K562 (cell line): ENCODE measurements around the gene FBXW9. TPM values are rescaled to one million over a fixed set of nuclear protein-coding genes. Genes with fewer than 3 reads are reported as not detected.

Experiments used
- ATAC-seq: fragments of 200-7000 bp; cut with Tn5 transposase; 3 replicates; pipeline ENCODE4 v1.9.1; 2020; ENCODE audit warnings: moderate library complexity
- BruUV-seq: library from RNA; stranded (reverse); fragments of 400-500 nt; replicated peaks from 2 replicates; lab custom pipeline; 2021; lab: Mats Ljungman, UMichigan
- CTCF ChIA-PET: fragments of 300-600 bp; formaldehyde crosslinking; extraction: SDS; loops from one replicate; lab custom pipeline; 2021; ENCODE audit warnings: low intra/inter-chr PET ratio; lab: Yijun Ruan, JAX
- POLR2A ChIA-PET: fragments of 300-600, 350-650 bp; sonication (Branson Sonifier 250); formaldehyde crosslinking; extraction: SDS; loops from one replicate; lab custom pipeline; 2021; ENCODE audit warnings: antibody characterized with exemption, inconsistent platforms; lab: Yijun Ruan, JAX
- DNase-seq, 4 experiments: peaks; one replicate each; pipeline versions ENCODE4 v3.0.0 to v3.0.0-alpha.2; 2011 to 2018; ENCODE audit warnings: low spot score in 3 of 4, mixed read lengths in 3 of 4; ENCODE audit errors: extremely low read depth in 1 of 4
- FAIRE-seq: peaks from 2 replicates; lab custom pipeline; 2011; peaks lifted over from hg19 to GRCh38; lab: Jason Lieb, UNC
- H2AFZ ChIP-seq: 2 replicates; pipeline ENCODE4 v1.6.0; 2011; ENCODE audit warnings: low read depth, low read length, control low read depth, inconsistent platforms
- H3K27ac ChIP-seq: fragments of 200-600 bp; 3 replicates; pipeline ENCODE4 v1.8.0; 2011; ENCODE audit warnings: low read depth, mild to moderate bottlenecking, control low read depth, inconsistent platforms, low read length, moderate library complexity, mixed read lengths; ENCODE audit errors: extremely low read depth
- H3K27me3 ChIP-seq, 2 experiments: fragments of 300-600 bp in 1 of 2; 2 replicates in 1 of 2; 3 replicates in 1 of 2; pipeline versions ENCODE4 v1.6.0 to v1.8.0; 2011; ENCODE audit warnings: inconsistent platforms in 2 of 2, low read length in 2 of 2, mild to moderate bottlenecking in 1 of 2, mixed read lengths in 1 of 2, moderate library complexity in 1 of 2; ENCODE audit not compliant: control insufficient read depth in 2 of 2, insufficient read depth in 2 of 2
- H3K36me3 ChIP-seq: fragments of 300-600 bp; 3 replicates; pipeline ENCODE4 v1.8.0; 2011; ENCODE audit warnings: mild to moderate bottlenecking, low read length, inconsistent platforms; ENCODE audit not compliant: control insufficient read depth, insufficient read depth
- H3K4me1 ChIP-seq, 2 experiments: fragments of 200-600 bp in 1 of 2; replicated peaks in 1 of 2; 2 replicates in 1 of 2; 3 replicates in 1 of 2; pipeline versions ENCODE4 v1.5.1 to v1.8.0; 2011; ENCODE audit warnings: inconsistent platforms in 2 of 2, low read length in 2 of 2, mild to moderate bottlenecking in 1 of 2, mixed read lengths in 1 of 2, moderate library complexity in 1 of 2; ENCODE audit not compliant: control insufficient read depth in 2 of 2, insufficient read depth in 2 of 2
- H3K4me2 ChIP-seq: 2 replicates; pipeline ENCODE4 v1.6.1; 2011; ENCODE audit warnings: low read length, control low read depth, inconsistent platforms, mixed read lengths; ENCODE audit not compliant: insufficient read depth
- H3K4me3 ChIP-seq: fragments of 200-600 bp; sonication (generic), shearing (Covaris generic); 2 replicates; pipeline ENCODE4 v1.5.1; 2016; ENCODE audit warnings: control low read depth, inconsistent platforms
- H3K79me2 ChIP-seq: fragments of 200-600 bp; 3 replicates; pipeline ENCODE4 v1.8.0; 2011; ENCODE audit warnings: low read length, inconsistent platforms; ENCODE audit not compliant: control insufficient read depth, insufficient read depth
- H3K9ac ChIP-seq, 2 experiments: 2 replicates each; pipeline versions ENCODE4 v1.6.0 to v1.6.1; 2011; ENCODE audit warnings: low read depth in 2 of 2, low read length in 2 of 2, control low read depth in 1 of 2, inconsistent platforms in 1 of 2, mild to moderate bottlenecking in 1 of 2, mixed read lengths in 1 of 2; ENCODE audit not compliant: insufficient read depth in 1 of 2
- H3K9me1 ChIP-seq: one replicate; pipeline ENCODE4 v1.6.0; 2011; ENCODE audit warnings: inconsistent platforms, mild to moderate bottlenecking, low read length, moderate library complexity; ENCODE audit not compliant: control insufficient read depth, insufficient read depth
- H3K9me3 ChIP-seq: replicated peaks from 2 replicates; pipeline ENCODE4 v1.5.1; 2011; ENCODE audit warnings: low read depth, low read length, inconsistent platforms; ENCODE audit not compliant: control insufficient read depth, insufficient read depth
- H4K20me1 ChIP-seq: replicated peaks from 2 replicates; pipeline ENCODE4 v1.6.1; 2011; ENCODE audit warnings: low read length, inconsistent platforms, mixed read lengths; ENCODE audit not compliant: control insufficient read depth, insufficient read depth
- ATF2 ChIP-seq: sonication (generic); formaldehyde crosslinking; IDR thresholded peaks from 2 replicates; pipeline ENCODE4 v1.8.1; 2022; ENCODE audit warnings: missing genetic modification reagents
- CHD2 ChIP-seq: IDR thresholded peaks from 2 replicates; pipeline ENCODE4 v1.6.1; 2011; ENCODE audit warnings: low read depth, low read length
- MCM3 ChIP-seq: fragments of 450-650 bp; IDR thresholded peaks from 2 replicates; pipeline ENCODE4 v1.6.1; 2016
- MEF2A ChIP-seq: IDR thresholded peaks from 2 replicates; pipeline ENCODE4 v1.6.1; 2011; ENCODE audit warnings: low read depth, mild to moderate bottlenecking, low read length, moderate library complexity; ENCODE audit not compliant: control insufficient read depth
- RERE ChIP-seq: sonication (generic); formaldehyde crosslinking; IDR thresholded peaks from 2 replicates; pipeline ENCODE4 v1.8.0; 2023; ENCODE audit warnings: missing genetic modification reagents, mild to moderate bottlenecking, borderline replicate concordance
- SMARCC2 ChIP-seq: fragments of 450-650 bp; IDR thresholded peaks from 2 replicates; pipeline ENCODE4 v1.6.1; 2017; ENCODE audit warnings: antibody characterized with exemption, moderate library complexity, mild to moderate bottlenecking, low read depth
- SNIP1 ChIP-seq: fragments of 450-650 bp; IDR thresholded peaks from 2 replicates; pipeline ENCODE4 v1.7.1; 2017; ENCODE audit warnings: low read depth, mild to moderate bottlenecking
- WGBS: fragments of 100-300 bp; shearing (Covaris generic); methylation state at CpG from one replicate; pipeline ENCODE4 v1.1.6; 2016; ENCODE audit warnings: low coverage, mixed read lengths; ENCODE audit not compliant: insufficient coverage; ENCODE audit errors: missing lambda C conversion rate; 5-methylcytosine and 5-hydroxymethylcytosine counted together
- in situ Hi-C: fragments of 300-500 bp; cut with MboI; formaldehyde crosslinking; loops from 4 replicates; pipeline ENCODE4 v1.15.0; 2018; ENCODE audit warnings: inconsistent platforms, mixed read lengths
- intact Hi-C: fragments of 100-400 bp; cut with micrococcal nuclease; formaldehyde crosslinking; loops from 2 replicates; pipeline ENCODE4 v1.14.2; 2022
- polyA plus RNA-seq, 8 experiments: library from polyadenylated mRNA; depleted of rRNA in 4 of 8; stranded (reverse) in 5 of 8; unstranded in 3 of 8; fragments of >200 nt; fragmentation: Nextera tagmentation in 2 of 8; fragmentation: Illumina TruSeq in 1 of 8; extraction: Ambion mirVana in 2 of 8; extraction: Trizol in 1 of 8; gene quantifications; 2 replicates each; pipeline versions ENCODE4 v1.2.1 to v1.2.3, GENCODE V29; 2011 to 2014; ENCODE audit warnings: inconsistent platforms in 1 of 8, missing spikeins in 1 of 8
- total RNA-seq, 7 experiments: library from RNA; depleted of rRNA in 6 of 7; stranded (reverse); fragments of >200 nt in 6 of 7; fragmentation: Illumina TruSeq in 2 of 7; extraction: Trizol in 2 of 7; gene quantifications; 2 replicates each; pipeline versions ENCODE4 v1.2.1 to v1.2.3, GENCODE V29; 2011 to 2021; ENCODE audit warnings: low replicate concordance in 1 of 7
- TF ChIP-seq, protein P1 (sequence below), 3 experiments: IDR thresholded peaks in 2 of 3; conservative IDR thresholded peaks in 1 of 3; 2 replicates each; pipeline ENCODE4 v1.5.1; 2011 to 2012; ENCODE audit warnings: low read length in 3 of 3, mild to moderate bottlenecking in 3 of 3, control low read depth in 2 of 3, improper control_type of control experiment in 1 of 3, inconsistent platforms in 1 of 3, low read depth in 1 of 3, mixed read lengths in 1 of 3, moderate library complexity in 1 of 3; ENCODE audit not compliant: insufficient read depth in 2 of 3
- TF ChIP-seq, protein P2 (sequence below), 2 experiments: fragments of 450-650 bp; conservative IDR thresholded peaks; 2 replicates each; pipeline ENCODE4 v1.6.1; 2017; ENCODE audit warnings: mild to moderate bottlenecking in 2 of 2, moderate library complexity in 2 of 2

FBXW9 gene
- total and polyA plus RNA-seq, 9 of the 15 experiments (the other 6 are each of a cell fraction or from before 2014, with no cell fraction given) = 0.23 to 21.7 (median 6.2) TPM

DNA sequence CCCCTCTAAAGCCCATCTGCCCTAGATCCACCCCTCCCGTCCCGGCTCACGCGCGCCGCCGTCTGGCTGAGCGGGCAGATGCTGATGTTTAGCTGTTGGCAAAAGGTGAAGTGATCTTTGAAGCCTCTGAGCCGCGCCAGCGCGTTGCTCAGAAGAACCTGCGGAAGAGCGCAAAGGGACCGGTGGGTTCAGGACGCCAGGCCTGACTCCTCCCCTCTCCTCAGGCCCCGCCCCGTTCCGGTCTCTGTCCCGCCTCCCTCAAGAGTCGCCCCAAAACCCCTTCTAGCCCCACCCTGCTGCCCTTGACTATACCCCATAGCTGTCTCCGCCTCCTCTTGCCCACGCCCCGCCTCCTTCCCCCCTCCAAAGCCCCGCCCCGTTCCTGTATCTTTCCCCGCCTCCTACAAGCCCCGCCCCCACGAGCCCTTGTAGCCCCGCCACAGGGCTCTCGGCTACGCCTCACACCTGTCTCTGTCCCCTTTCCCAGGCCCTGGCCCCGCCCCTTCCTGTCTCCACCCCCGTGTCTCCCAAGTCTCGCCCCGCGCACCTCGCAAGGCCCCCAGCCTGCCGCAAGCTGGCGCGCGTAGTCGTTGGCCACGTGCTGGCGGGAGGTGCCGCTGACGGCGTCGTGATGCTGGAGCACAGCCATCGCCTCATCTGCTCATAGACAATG is 39.4 kb downstream of the FBXW9 start (continued):
- TF ChIP-seq, protein P1, sequence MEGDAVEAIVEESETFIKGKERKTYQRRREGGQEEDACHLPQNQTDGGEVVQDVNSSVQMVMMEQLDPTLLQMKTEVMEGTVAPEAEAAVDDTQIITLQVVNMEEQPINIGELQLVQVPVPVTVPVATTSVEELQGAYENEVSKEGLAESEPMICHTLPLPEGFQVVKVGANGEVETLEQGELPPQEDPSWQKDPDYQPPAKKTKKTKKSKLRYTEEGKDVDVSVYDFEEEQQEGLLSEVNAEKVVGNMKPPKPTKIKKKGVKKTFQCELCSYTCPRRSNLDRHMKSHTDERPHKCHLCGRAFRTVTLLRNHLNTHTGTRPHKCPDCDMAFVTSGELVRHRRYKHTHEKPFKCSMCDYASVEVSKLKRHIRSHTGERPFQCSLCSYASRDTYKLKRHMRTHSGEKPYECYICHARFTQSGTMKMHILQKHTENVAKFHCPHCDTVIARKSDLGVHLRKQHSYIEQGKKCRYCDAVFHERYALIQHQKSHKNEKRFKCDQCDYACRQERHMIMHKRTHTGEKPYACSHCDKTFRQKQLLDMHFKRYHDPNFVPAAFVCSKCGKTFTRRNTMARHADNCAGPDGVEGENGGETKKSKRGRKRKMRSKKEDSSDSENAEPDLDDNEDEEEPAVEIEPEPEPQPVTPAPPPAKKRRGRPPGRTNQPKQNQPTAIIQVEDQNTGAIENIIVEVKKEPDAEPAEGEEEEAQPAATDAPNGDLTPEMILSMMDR (IDR thresholded peaks at IDR 0.05 in 2 of 3, conservative IDR thresholded peaks at IDR 0.05 in 1 of 3; ENCODE audit: insufficient read depth in 2 of 3, low read depth in 1 of 3, low read length in 3 of 3) = 0 out of 6 replicates have a peak, but pooled peaks of 1 of the 3 experiments have one; percentile 5
- TF ChIP-seq SMARCC2 = no peak

DNA sequence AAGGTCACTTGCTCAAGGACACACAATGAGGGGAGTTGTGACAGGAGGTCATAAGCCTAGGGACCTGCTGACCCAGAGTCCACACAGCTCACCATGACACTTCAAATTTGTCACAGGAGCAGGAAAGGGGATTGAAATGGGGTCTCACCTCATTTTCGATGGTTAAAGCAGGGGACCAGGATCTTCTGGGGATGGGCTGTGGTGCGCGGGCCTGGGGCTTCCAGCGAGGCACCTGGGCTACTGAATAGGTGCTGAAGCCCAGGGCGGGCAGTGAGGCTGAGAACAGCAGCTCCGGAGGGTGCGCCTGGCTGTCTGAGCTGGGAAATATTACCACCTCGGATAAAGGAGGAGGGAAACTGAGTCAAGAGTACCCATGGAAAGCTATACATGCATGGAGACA is 40.9 kb downstream of the FBXW9 start:
- no peak for FAIRE-seq
- Histone ChIP-seq H3K27ac (no peak overlapping the region), H4K20me1 (no peaks in the 10 kb centered on the region), H3K4me2 (no peak overlapping the region), H3K79me2 (no peaks in the 10 kb centered on the region), H3K4me1 (peaks cover 4 to 8% of the 10 kb centered on the region in 2 experiments; a peak in 4 of 5 replicates), H3K27me3 (no peaks in the 10 kb centered on the region), H2AFZ (no peak overlapping the region), H3K9me3 (0 out of 2 replicates have a peak, but pooled peaks cover 1% of the 10 kb centered on the region), H3K4me3 (no peak overlapping the region), H3K9me1 (no peaks in the 10 kb centered on the region), H3K9ac (no peak overlapping the region), H3K36me3 (peaks cover 23% of the 10 kb centered on the region; the same call in 2 of the 3 replicates)
- 82% methylated on average over 8 of the region's 8 CpGs for WGBS
- POLR2A ChIA-PET = interaction anchor here (0.5 kb wide), 1 partner anchor 11 kb away, joined by 5 read pairs; the partner anchor contains the start of genes MAN2B1 and WDR83
- intact Hi-C loops = no loop called here
- CTCF ChIA-PET = no interaction called here
- no peak for ATAC-seq
- in situ Hi-C loops = no loop called here
- DNase-seq = no peak
- no TSS peak for BruUV-seq
- TF ChIP-seq RERE (CRISPR knock-in tag) (no peak), CHD2 (no peak), MCM3 (no peak), ATF2 (CRISPR knock-in tag) (no peak), MEF2A (no peak), SNIP1 (no peak)
- TF ChIP-seq, protein P2, sequence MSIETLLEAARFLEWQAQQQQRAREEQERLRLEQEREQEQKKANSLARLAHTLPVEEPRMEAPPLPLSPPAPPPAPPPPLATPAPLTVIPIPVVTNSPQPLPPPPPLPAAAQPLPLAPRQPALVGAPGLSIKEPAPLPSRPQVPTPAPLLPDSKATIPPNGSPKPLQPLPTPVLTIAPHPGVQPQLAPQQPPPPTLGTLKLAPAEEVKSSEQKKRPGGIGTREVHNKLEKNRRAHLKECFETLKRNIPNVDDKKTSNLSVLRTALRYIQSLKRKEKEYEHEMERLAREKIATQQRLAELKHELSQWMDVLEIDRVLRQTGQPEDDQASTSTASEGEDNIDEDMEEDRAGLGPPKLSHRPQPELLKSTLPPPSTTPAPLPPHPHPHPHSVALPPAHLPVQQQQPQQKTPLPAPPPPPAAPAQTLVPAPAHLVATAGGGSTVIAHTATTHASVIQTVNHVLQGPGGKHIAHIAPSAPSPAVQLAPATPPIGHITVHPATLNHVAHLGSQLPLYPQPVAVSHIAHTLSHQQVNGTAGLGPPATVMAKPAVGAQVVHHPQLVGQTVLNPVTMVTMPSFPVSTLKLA (conservative IDR thresholded peaks at IDR 0.05) = no peak
